Limb (tissue), 2 donors: ENCODE measurements around the gene ARHGEF11.

Source experiments
- DNase-seq, 2 donors: peaks; one replicate each; pipeline ENCODE4 v3.0.0-alpha.2; 2016; ENCODE audit errors: extremely low spot score in 2 of 2

Gene ARHGEF11

DNA sequence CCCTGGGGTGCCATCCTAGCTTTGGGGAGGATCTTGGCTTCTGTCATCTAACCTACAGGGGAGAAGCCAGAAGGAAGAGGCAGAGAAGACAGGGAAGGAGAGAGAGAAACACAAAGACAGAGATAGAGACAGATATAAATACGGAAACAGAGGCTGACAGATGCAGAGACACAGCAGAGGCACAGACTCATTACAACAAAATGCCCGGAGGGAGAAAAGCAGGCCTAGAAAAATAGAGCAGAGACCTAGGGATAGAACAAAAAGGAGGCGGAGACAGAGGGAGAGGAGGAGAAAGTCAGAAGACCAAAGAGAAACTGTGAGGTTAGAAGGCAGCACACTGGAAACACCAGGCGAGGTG lies 150.1 kb downstream of the ARHGEF11 start:
- DNase-seq: no peak

DNA sequence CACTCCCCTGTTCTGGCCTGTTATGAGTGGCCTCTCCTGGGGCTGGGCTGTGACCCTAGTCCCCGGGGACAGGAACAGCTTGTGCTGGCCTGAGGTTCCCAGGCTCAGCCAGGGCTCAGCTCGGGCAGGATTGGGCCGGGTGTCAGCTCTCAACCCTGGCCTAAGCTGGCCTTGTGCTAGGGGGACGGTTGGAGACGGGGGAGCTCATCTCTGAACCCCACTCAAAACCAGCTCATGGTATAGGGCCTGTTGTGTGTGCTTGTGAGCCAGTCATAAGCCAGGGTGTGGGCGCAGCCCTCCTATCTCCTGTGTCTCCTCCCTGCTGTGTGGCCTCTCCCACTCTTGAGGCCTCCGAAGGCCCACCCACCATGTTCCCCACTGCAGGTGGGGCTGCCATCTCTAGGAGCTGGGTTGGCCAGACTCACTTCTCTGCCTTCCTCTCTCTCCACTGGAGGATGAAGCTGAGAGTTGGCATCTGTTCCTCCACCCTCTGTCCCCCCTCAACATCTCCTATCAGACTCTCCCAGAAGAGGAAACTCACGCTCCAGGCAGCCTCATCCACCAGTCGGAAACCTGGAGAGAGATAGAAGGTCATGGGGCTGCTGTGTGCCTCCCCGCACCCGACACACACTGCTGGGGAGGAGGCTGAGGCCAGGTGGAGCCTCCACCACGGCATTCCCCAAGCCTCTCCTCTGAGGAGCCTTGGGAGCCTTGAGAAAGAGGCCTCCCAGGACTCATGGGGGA lies 150.7 kb downstream of the ARHGEF11 start:
- DNase-seq: no peak

DNA sequence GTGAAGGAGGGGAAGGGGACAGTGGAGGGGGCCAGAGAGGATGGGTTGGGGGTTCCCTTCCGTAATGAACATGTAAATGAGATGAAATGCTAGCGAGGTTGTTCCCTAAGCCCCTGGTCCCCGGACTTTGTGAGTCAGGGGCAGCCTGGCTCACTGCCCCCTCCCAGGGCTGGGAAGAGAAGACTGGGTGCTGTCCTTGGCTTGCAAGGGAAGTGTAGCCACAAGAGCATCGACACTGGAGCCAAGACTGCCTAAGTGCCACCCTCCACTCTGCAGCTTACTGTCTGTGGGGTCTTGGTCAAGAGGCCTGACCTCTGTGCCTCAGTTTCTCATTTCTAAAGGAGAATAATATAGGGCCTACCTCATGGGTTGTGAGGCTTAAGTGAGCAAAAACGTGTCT lies 151.5 kb downstream of the ARHGEF11 start:
- no peak for DNase-seq

DNA sequence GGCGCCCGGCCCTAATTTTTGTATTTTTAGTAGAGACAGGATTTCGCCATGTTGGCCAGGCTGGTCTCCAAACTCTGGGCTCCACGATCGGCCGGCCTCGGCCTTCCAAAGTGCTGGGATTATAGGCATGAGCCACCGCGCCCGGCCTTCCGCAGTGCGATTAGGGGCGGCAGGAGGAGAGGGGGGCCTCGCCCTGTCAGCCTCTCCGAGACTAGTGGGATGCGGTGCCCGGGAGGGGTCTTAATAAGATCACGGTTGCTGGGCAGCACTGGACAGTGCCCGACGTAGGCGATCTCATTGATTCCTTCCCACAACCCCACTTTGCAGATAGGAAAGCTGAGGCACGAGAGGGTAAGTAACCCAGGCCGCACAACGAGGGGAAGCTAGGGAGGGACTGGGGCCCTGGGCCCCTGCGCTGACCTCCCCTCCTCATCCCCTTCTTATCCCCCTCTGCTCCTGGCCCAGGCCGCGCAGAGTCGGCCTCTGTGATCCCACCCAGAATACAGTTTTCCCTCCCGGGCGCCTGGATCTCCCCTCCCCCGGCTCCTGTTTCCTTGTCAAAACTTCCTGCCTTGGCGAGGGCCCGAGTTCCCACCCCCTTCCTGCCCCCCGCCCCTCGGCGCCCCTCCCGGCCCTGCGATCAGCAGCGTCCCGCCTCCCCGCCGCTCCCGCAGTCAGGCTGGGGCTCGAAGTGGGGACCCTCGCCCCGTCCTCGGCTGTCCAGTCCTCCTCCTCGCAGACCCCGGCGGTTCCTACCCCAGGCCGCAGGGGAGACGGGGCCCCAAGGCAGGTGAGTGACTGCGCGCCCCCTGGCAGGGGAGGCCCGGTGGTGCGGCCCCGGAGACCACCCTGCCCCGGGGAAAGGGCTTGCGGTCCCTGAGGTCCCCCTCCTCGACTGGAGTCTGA lies 152.2 kb downstream of the ARHGEF11 start, which contains the start of gene PEAR1:
Gene PEAR1 (plus strand): TSS at position 671 of the 906 bp plus-strand sequence. CDS start 10,209 bp downstream, outside the sequence.
- peak; percentile 60 to 85 for DNase-seq

DNA sequence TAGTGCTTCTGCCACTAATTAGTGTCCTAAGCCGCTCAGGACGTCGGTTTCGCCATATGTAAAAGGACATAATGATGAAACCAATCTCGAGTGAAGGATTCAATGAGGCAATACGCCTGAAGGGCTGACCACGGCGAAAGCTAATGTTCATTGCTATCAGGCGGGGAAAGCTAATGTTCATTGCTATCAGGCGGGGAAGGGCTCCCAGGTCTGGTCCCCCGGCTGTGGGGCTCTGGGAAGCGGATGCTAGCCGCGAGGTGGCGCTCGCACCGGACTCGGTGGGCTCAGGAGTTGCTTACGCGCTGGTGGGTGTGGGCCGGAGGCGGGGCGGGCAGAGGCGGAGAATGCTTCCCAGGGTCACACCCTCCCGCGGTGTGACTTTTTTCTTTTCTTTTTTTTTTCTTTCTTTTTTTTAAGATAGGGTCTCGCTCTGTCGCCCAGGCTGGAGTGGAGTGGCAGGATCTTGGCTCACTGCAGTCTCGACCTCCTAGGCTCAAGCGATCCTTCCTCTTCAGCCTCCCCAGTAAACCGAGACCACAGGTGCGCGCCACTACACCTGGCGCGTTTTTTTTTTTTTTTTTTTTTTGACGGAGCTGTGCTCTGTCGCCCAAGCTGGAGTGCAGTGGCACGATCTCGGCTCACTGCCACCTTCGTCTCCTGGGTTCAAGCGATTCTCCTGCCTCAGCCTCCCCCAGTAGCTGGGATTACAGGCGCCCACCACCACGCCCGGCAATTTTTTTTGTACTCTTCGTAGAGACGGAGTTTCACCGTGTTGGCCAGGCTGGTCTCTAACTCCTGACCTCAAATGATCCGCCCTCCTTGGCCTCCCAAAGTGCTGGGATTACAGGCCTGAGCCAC lies 153.1 kb downstream of the ARHGEF11 start:
- DNase-seq: peak; percentile 89 to 94

DNA sequence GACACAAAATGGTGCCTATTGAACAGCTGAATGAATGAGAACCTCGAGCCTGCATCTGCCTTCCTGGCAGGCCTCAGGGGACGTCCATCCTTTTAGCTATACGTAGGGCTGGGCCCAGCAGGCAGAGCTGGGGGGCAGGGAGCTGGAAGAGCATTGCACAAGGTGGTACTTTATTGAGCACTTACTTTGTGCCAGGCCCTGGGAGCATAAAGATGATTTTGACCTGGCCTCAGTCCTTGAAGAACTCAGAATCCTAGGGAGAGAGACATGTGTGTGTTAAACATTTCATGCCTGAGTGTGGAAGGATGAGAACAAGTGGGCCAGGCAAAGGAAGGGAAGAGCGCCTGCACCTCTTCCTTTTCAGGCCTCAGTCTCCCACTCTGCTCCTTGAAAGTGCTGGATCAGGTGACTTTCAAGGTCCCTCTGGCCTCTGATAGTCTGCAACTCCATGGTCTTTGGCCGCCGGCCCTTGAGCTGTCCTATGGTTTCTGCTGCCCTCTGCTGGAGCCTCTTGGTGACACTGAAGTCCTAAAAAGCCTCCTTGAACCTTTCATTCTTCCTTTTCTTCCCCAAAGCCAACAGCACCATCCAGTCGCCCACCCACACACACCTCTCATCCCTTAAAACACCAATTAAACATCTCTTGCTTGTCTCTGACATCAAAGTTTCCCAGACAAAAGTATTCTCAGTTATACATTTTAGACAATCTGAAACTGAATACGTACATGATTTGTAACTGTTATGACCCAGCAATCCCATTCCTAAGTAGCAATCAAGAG lies 155.6 kb downstream of the ARHGEF11 start:
- DNase-seq: peak; percentile 82 to 85

DNA sequence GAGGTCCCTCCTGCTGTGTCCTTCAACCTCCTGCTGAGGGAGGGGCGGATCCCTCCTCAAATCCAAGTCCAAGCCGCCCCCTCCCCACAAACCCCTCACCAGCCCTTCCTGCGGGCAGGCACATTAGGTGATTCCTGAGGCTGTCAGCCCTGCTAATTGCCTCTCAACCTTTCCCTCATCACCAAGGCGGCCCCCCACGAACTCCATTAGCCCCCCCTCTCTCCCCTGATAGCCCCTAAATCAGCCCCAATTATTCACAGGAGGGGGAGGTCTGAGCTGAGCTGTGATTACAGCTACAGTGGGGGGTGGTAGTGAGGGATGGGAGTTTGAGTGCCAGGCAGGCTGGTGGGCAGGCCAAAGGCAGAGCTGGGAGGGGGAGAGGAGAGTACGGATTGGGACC lies 157.8 kb downstream of the ARHGEF11 start:
- DNase-seq: no peak

DNA sequence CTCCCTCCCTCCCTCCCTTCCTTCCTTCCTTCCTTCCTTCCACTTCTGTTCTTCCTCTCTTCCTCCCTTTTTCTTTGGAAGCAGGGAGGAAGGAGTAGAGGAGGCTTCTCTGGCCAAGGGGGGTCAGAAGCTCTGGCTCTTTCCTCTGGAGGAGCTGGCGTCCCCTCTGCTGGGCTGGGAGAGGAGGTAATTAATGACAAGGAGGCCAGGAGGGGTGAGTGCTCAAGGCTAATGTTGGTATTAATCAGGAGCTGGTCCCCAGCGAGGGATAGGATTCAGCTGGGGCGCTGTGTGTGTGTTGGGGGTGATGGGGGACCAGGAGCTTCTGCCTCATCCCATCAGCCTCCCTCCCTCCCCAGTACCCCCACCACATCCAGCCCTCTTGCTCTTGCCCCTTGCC lies 158.2 kb downstream of the ARHGEF11 start:
- DNase-seq: no peak

DNA sequence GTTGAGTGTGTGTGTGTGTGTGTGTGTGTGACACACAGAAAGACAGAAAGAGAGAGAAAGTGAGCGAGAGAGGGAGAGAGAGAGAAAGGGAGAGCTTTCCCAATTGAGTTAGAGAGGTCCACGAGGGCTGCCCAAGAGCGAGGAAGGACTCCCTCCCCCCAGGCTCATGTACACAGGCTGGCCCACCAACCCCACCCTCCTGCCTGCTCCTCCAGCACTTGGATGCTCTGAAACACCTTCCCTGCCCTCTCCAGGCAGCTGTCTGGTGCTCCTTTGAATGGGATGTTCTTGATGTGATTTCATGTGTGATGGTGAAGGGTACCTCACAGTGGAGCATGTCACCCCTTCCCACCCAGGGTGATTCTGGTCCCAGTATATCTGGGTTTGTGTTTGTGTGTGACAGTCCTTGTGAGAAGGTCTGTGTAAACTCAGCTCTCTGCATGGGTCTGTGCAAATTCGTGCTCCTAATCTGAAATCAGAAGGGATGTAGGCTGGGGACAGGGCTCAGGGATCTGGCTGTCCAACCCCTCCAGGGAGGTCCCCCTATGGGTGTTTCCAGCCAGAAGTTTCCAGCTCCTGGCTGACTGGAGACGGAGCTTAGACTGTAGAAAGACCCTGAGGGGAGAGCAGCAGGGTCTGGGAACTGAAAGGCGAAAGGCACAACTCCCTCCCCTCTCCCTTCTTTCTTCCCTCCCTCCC lies 158.8 kb downstream of the ARHGEF11 start:
- DNase-seq: no peak

DNA sequence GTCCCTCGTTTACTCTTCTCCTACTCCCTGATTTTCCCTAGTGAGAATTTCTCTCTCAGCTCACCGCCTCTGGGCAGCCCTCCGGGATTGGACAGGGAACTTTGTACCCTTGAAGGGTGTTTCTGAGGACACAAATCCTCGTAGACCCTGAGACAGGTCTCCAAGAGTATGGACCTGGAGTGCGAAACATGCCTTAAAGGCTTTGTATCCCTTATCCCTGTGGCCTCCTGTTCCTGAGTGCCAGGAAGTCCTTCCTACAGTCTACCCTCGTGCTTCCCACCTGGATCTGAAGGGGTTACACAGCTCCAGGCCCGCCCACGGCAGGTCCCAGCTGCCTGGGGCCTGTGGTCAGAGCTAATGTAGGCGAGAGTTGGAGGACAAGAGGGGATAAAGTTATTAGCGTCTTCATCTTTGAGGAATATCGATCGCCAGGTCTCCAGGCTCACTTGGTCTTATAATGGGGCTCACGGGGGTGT lies 159.6 kb downstream of the ARHGEF11 start:
- DNase-seq: no peak

DNA sequence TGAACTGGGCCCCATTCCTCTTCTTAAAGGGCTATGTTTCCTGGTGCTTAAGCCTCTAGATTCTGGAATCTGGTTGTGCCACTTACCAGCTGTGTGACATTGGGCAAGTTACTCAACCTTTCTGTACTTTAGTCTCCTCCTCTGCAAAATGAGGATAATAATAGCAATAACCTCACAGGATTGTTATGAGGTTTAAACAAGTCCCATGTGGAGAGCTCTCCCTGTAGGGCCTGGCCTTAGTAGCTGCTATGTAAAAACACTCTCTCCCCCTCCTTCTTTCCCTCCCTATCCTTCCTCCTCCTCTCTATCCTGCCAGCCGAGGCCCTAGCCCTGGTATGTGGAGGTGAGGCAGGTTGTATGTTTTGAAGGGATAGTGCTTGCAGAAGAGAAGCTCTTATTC lies 160.2 kb downstream of the ARHGEF11 start:
- DNase-seq: no peak
